Activated CD8-positive, alpha-beta memory T cell treated with anti-CD3 and anti-CD28 coated beads, Interleukin-2, amount 10 ng/mL, durations not matched to agents 7 days and 5 days (primary cell): ENCODE data around the gene RNU6-9. TPM values are rescaled to one million over a fixed set of nuclear protein-coding genes. Genes with fewer than 3 reads are reported as not detected.
A peak's percentile ranks its signal among the peaks of the same experiment; 100 is the strongest.

Experiments
- ATAC-seq: fragments of 150-1000 bp; cut with Tn5 transposase; one replicate; pipeline ENCODE4 v1.10.0; 2021; ENCODE audit warnings: moderate library complexity
- CTCF ChIA-PET: fragments of 350-600 bp; sonication (Branson Sonifier 250); formaldehyde crosslinking; loops from one replicate; lab custom pipeline; 2021; ENCODE audit warnings: antibody characterized with exemption; lab: Charles Lee
- DNase-seq: peaks from one replicate; pipeline ENCODE4 v3.0.0-alpha.2; 2020
- H3K27ac Mint-ChIP-seq: one replicate; pipeline ENCODE4 v1.8.0; 2021; ENCODE audit warnings: mild to moderate bottlenecking, mixed read lengths
- H3K27me3 Mint-ChIP-seq: one replicate; pipeline ENCODE4 v1.8.0; 2021; ENCODE audit warnings: mixed read lengths
- H3K36me3 Mint-ChIP-seq: one replicate; pipeline ENCODE4 v1.8.0; 2021; ENCODE audit warnings: mild to moderate bottlenecking, mixed read lengths
- H3K4me1 Mint-ChIP-seq: one replicate; pipeline ENCODE4 v1.8.0; 2021; ENCODE audit warnings: mixed read lengths
- H3K4me3 Mint-ChIP-seq: one replicate; pipeline ENCODE4 v1.8.0; 2021; ENCODE audit warnings: mild to moderate bottlenecking, moderate library complexity, mixed read lengths
- H3K9me3 Mint-ChIP-seq: one replicate; pipeline ENCODE4 v1.8.0; 2022; ENCODE audit warnings: low read depth, mixed read lengths
- total RNA-seq, 2 experiments: library from RNA; stranded (reverse); gene quantifications; one replicate each; pipeline ENCODE4 v1.2.3, GENCODE V29; 2021

The RNU6-9 gene
- total RNA-seq, 2 experiments from 2014 or later = not detected

DNA sequence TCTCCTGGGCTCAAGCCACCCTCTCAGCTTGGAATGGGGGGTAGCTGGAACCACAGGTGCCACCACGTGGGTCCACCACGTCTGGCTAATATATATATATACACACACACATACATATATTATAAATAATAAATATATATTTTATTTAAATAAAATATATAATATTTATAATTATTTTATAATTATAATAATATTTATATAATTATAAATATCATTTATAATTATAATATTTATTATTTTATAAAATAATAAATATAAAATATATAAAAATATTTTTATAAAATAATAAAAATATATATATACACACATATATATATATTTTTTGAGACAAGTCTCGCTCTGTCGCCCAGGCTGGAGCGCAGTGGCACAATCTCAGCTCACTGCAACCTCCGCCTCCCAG lies 38.7 kb upstream of the RNU6-9 start:
- DNase-seq = no peak
- Mint-ChIP-seq H3K36me3 (no peaks in the 10 kb centered on the region), H3K27ac (no peak overlapping the region), H3K9me3 (no peaks in the 10 kb centered on the region), H3K4me3 (no peak overlapping the region), H3K27me3 (peaks cover 11% of the 10 kb centered on the region), H3K4me1 (no peaks in the 10 kb centered on the region)
- CTCF ChIA-PET = interaction anchor here (1.0 kb wide), 1 partner anchor 9 kb away, joined by 3 read pairs; no protein-coding TSS in a partner anchor
- ATAC-seq = no peak

DNA sequence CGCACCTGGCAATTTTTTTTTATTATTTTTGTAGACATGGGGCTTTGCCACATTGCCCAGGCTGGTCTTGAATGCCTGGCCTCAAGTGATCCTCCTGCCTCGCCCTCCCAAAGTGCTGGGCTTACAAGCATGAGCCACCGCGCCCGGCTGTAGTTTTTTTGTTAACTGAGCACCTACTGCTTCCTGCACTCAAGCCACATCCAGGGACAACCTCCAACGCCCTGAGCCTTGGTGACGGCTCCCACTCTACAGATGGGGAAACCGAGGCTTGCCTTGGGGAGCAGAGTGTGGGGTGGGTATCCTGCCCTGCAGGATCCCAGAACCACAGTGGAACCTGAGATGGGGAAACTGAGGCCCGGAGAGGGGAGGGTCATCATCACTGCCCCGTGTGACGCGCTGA lies 38.1 kb upstream of the RNU6-9 start:
- Mint-ChIP-seq H3K27ac (no peak overlapping the region), H3K27me3 (peaks cover 13% of the 10 kb centered on the region), H3K36me3 (no peaks in the 10 kb centered on the region), H3K4me1 (no peaks in the 10 kb centered on the region), H3K4me3 (no peak overlapping the region), H3K9me3 (no peaks in the 10 kb centered on the region)
- no peak for ATAC-seq
- CTCF ChIA-PET = interaction anchor here (1.2 to 4.8 kb wide), 2 partner anchors 8 to 129 kb away, joined by 4 to 19 read pairs; partner anchors contain the start of gene WDR18
- no peak for DNase-seq

DNA sequence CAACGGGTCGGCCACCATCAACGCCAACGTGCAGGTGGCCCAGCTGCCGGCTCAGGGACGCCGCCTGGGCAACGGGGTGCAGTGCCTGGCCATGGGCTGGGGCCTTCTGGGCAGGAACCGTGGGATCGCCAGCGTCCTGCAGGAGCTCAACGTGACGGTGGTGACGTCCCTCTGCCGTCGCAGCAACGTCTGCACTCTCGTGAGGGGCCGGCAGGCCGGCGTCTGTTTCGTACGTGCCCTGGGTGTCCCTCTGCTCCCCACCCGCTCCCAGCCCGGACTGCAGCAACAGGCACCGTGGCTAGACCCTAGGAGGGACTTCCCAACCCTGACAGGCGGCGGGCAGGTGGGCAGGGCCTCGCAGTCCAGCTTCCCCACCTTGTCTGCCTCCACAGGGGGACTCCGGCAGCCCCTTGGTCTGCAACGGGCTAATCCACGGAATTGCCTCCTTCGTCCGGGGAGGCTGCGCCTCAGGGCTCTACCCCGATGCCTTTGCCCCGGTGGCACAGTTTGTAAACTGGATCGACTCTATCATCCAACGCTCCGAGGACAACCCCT lies 37.6 kb upstream of the RNU6-9 start:
- ATAC-seq = no peak
- H3K9me3 Mint-ChIP-seq = no peaks in the 10 kb centered on the region

DNA sequence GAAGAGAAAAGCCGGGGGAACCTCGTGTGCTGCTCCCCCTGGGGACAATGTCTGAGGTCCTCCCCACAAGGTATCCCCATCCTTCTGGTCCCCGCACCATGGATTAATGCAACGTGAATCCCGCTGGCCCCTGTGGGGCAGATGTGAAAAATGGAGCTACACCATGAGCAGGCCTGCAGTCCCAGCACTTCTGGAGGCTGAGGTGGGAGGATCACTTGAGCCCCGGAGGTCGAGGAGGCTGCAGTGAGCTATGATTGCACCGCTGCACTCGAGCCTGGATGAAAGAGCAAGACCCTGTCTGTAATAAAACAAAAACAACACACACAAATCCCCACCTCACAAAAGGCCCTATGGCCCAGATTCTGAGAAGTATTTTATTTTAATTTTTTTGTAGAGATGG lies 35.0 kb upstream of the RNU6-9 start:
- ATAC-seq = no peak
- H3K36me3 Mint-ChIP-seq = no peaks in the 10 kb centered on the region
- H3K27me3 Mint-ChIP-seq = peaks cover 13% of the 10 kb centered on the region

More for the DNA sequence above, 37.6 kb upstream of the RNU6-9 start:
- CTCF ChIA-PET = interaction anchor here (1.2 to 5.1 kb wide), 3 partner anchors 8 to 129 kb away, joined by 4 to 43 read pairs (median 19); partner anchors contain the start of gene WDR18
- Mint-ChIP-seq H3K4me1 (no peaks in the 10 kb centered on the region), H3K27ac (no peak overlapping the region), H3K4me3 (no peak overlapping the region), H3K27me3 (peaks cover 13% of the 10 kb centered on the region), H3K36me3 (no peaks in the 10 kb centered on the region)
- DNase-seq = no peak

DNA sequence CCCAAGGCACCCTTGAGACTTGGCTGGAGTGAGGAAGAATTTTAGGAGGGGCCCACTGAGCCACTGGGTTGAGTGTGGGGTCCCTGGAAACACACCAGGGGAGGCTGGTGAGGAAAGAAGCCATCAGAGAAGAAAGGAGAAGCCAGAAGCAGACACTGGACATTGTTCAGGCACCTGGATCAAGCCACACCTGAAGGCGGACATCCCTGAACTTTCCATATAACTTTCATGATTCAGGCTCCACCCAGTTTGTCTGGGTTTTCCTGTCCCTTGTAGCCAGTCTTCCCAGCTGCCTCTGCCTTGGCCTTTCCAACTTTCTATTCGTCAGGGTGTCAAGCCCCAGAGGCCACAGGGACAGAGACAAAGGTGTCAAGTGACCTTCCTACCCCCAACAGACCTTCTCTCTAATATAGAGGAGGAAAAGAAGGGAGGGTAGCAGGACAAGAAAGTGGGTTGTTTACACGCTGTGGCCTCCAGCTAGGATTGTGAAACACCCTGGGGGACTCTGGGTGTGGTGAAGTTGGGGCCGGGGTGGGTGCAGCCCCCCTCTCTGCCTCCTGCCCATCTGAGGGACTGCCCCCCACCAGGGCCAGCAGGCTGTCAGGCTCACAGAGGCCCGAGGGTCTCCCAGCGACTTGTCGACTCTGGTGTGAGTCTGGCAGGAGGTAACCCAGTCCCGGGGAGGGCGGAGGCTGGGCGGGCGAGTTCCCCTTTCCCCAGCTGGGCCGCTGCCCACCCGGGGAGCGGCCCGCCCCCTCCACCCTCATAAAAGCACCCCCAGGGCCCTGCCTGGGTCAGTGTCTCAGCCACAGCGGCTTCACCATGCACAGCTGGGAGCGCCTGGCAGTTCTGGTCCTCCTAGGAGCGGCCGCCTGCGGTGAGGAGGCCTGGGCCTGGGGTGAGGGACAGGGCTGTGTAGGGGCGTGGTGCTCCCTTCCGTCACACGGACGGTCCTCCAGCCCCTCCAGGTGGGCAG lies 34.1 kb upstream of the RNU6-9 start, which contains the start of gene CFD:
Gene CFD, plus strand, starts transcription at position 797 of the 976 bp plus-strand sequence. Its CDS starts 26 bp downstream, at position 823.
- Mint-ChIP-seq H3K4me1 (peaks cover 15% of the 10 kb centered on the region), H3K4me3 (no peak within 1 kb of the TSS), H3K27me3 (peaks cover 13% of the 10 kb centered on the region), H3K9me3 (no peaks in the 10 kb centered on the region), H3K36me3 (no peaks in the 10 kb centered on the region), H3K27ac (no peak within 1 kb of the TSS)
- ATAC-seq (no peak), DNase-seq (no peak)
- CTCF ChIA-PET = interaction anchor here (1.0 to 5.1 kb wide), 5 partner anchors 56 to 138 kb away, joined by 3 to 43 read pairs (median 4); partner anchors contain the start of gene WDR18

More for the DNA sequence above, 35.0 kb upstream of the RNU6-9 start:
- Mint-ChIP-seq H3K4me3 (no peak overlapping the region), H3K9me3 (no peaks in the 10 kb centered on the region), H3K4me1 (peaks cover 8% of the 10 kb centered on the region), H3K27ac (no peak overlapping the region)
- CTCF ChIA-PET = interaction anchor here (1.3 to 5.1 kb wide), 4 partner anchors 63 to 139 kb away, joined by 4 to 43 read pairs (median 12); partner anchors contain the start of gene WDR18
- DNase-seq = no peak

DNA sequence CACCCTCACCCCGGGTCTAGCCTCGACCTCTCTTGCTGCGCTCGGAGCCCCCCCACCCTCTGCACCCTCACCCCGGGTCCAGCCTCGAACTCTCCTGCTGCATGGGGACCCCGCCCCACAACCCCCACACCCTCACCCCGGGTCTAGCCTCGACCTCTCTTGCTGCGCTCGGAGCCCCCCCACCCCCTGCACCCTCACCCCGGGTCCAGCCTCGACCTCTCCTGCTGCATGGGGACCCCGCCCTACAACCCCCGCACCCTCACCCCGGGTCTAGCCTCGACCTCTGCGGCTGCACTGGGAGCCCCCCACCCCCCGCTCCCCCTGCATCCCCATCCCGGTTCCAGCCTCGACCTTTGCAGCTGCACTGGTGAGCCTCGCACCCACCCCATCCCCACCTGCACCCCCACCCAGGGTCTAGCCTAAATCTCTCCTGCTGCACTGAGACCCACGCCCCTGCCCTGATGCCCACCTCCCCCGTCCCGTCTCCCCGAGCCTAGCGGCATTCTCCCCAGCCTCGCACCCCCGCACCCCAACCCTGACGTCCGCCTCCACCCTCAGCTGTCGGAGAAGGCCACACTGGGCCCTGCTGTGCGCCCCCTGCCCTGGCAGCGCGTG lies 32.0 kb upstream of the RNU6-9 start:
- ATAC-seq (no peak), DNase-seq (no peak)
- no peaks in the 10 kb centered on the region for H3K36me3 Mint-ChIP-seq
- no peaks in the 10 kb centered on the region for H3K9me3 Mint-ChIP-seq
- peaks cover 16% of the 10 kb centered on the region for H3K4me1 Mint-ChIP-seq
- H3K27ac Mint-ChIP-seq = no peak overlapping the region
- H3K4me3 Mint-ChIP-seq = no peak overlapping the region
- CTCF ChIA-PET = interaction anchor here (5.1 kb wide), 1 partner anchor 60 kb away, joined by 43 read pairs; no protein-coding TSS in a partner anchor
- H3K27me3 Mint-ChIP-seq = peaks cover 13% of the 10 kb centered on the region

DNA sequence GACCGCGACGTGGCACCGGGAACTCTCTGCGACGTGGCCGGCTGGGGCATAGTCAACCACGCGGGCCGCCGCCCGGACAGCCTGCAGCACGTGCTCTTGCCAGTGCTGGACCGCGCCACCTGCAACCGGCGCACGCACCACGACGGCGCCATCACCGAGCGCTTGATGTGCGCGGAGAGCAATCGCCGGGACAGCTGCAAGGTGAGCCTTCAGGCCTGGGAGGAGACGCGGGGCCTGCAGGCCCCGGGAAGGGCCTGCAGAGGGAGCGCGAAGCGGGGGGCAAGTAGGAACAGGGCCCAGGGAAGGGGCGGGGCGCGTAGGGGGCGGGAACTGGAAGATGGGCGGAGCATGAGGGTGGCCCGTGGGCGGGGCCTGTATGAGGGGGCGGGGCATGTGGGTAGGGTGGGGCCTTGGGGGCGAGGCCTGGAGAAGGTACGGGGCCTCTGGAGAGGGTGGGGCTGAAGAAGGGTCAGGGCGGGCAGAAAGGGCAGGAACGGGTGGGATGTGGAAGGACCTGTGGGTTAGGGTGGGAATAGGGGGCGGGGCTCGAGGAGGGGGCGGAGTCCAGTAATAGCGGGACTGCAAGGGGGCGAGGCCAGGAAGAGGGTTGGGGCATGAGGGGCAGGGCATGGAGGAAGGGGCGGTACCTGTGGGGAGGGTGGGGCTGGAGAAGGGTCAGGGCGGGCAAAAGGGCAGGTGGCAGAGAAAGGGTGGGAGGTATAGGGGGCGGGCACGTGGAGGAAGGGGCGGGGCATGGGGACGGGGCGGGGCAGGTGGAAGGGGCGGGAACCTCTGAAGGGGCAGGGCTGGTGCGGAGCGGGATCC lies 31.3 kb upstream of the RNU6-9 start:
- peaks cover 13% of the 10 kb centered on the region for H3K27me3 Mint-ChIP-seq
- no peak overlapping the region for H3K4me3 Mint-ChIP-seq
- CTCF ChIA-PET = interaction anchor here (0.7 to 4.4 kb wide), 6 partner anchors 31 to 379 kb away, joined by 3 to 85 read pairs (median 18); partner anchors contain the start of genes ATP5F1D, KISS1R, MED16 and R3HDM4
- ATAC-seq = peak; percentile 40
- no peaks in the 10 kb centered on the region for H3K36me3 Mint-ChIP-seq
- H3K9me3 Mint-ChIP-seq = no peaks in the 10 kb centered on the region
- peak overlapping the region; percentile 67 for H3K27ac Mint-ChIP-seq
- DNase-seq = peak; percentile 84
- H3K4me1 Mint-ChIP-seq = peaks cover 16% of the 10 kb centered on the region

DNA sequence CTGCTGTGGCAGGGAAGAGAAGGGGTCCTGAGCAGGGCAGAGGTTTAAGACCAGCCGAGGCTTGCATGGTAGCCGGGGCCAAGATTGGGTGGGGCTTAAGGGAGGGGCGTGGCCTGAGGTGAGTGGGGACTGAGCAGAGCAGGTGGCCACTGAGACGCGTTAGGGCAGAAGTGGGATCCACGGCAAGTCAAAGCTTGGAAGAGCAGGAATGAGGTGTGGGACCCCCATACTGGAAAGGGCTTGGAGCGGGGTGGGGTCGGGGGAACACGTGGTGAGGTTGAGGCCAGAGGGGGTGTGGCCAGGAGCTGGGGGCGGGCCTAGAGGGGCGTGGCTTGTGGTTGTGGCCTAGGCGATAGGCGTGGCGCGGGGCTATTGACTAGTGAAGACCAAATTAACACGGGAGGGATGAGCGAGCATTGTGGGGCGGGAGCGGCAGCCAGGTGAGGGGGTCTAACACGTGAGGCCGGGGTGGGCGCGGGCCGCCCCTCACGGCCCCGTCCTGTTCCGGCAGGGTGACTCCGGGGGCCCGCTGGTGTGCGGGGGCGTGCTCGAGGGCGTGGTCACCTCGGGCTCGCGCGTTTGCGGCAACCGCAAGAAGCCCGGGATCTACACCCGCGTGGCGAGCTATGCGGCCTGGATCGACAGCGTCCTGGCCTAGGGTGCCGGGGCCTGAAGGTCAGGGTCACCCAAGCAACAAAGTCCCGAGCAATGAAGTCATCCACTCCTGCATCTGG lies 30.5 kb upstream of the RNU6-9 start:
- H3K27me3 Mint-ChIP-seq = peaks cover 13% of the 10 kb centered on the region
- CTCF ChIA-PET = interaction anchor here (0.7 to 4.4 kb wide), 21 partner anchors 9 to 379 kb away, joined by 3 to 85 read pairs (median 6); partner anchors contain the start of genes ATP5F1D, KISS1R, MED16 and R3HDM4
- H3K27ac Mint-ChIP-seq = peak overlapping the region; percentile 67
- peak; percentile 90 for DNase-seq
- H3K9me3 Mint-ChIP-seq = no peaks in the 10 kb centered on the region
- peaks cover 16% of the 10 kb centered on the region for H3K4me1 Mint-ChIP-seq
- peak; percentile 61 for ATAC-seq
- peaks cover 3% of the 10 kb centered on the region for H3K36me3 Mint-ChIP-seq
- peak overlapping the region; percentile 70 for H3K4me3 Mint-ChIP-seq

DNA sequence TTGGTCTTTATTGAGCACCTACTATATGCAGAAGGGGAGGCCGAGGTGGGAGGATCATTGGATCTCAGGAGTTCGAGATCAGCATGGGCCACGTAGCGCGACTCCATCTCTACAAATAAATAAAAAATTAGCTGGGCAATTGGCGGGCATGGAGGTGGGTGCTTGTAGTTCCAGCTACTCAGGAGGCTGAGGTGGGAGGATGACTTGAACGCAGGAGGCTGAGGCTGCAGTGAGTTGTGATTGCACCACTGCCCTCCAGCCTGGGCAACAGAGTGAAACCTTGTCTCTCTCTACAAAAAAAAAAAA lies 30.0 kb upstream of the RNU6-9 start:
- Mint-ChIP-seq H3K27ac (peak overlapping the region; percentile 88), H3K4me3 (peak overlapping the region; percentile 70), H3K4me1 (peaks cover 16% of the 10 kb centered on the region), H3K27me3 (peaks cover 13% of the 10 kb centered on the region), H3K9me3 (no peaks in the 10 kb centered on the region), H3K36me3 (peaks cover 3% of the 10 kb centered on the region)
- ATAC-seq = no peak
- CTCF ChIA-PET = interaction anchor here (0.6 to 4.4 kb wide), 29 partner anchors 8 to 378 kb away, joined by 3 to 85 read pairs (median 4); partner anchors contain the start of genes ATP5F1D, KISS1R, MED16 and R3HDM4
- no peak for DNase-seq

DNA sequence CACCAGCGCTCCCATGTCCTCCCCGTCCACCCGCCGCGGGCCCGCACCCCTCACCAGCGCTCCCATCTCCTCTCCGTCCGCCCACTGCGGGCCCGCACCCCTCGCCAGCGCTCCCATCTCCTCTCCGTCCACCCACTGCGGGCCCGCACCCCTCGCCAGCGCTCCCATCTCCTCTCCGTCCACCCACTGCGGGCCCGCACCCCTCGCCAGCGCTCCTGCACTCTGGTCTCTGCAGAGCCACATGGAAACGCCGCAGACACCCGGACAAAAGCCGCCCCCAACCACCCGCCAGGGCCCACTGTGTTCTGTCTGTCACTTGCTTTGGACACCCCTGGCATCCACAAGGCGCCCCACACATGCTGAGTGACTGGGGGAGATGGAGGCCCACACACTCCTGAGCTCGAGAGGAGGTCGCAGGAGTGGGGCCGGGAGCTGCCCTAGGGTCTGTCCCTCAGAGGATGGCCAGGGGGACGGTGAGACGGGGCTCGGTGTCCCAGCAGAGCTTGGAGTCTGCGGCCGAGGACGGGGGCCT lies 26.4 kb upstream of the RNU6-9 start:
- H3K4me1 Mint-ChIP-seq = peaks cover 18% of the 10 kb centered on the region
- peaks cover 8% of the 10 kb centered on the region for H3K36me3 Mint-ChIP-seq
- no peak for DNase-seq

DNA sequence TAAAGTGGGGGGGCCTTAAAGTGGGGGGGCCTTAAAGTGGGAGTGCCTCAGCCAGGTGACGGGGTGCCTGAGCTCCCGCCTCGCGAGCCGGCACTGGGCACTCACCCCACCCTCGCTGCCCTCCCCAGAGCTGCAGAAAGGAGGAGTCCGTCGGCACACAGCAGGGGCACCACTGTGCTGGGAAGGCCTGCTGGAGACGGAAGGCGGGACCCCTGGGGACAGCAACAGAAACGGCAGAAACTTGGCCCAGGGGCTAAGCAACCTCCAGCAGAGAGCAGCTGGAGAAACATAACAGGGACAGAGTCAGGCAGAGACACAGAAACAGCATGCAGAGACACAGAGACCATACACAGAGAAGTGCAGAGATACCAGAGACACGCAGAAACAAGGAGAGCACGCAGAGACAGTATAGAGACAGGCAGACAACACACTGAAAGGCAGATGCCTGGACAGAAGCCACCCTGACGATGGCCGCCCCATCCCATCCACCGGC lies 25.9 kb upstream of the RNU6-9 start:
- CTCF ChIA-PET = no interaction called here
- no peaks in the 10 kb centered on the region for H3K27me3 Mint-ChIP-seq

More for the DNA sequence above, 26.4 kb upstream of the RNU6-9 start:
- Mint-ChIP-seq H3K27me3 (no peaks in the 10 kb centered on the region), H3K4me3 (no peak overlapping the region), H3K27ac (no peak overlapping the region), H3K9me3 (no peaks in the 10 kb centered on the region)
- no peak for ATAC-seq
- CTCF ChIA-PET = no interaction called here

More for the DNA sequence above, 25.9 kb upstream of the RNU6-9 start:
- no peak for ATAC-seq
- Mint-ChIP-seq H3K27ac (no peak overlapping the region), H3K36me3 (peaks cover 8% of the 10 kb centered on the region), H3K4me3 (no peak overlapping the region), H3K9me3 (no peaks in the 10 kb centered on the region), H3K4me1 (peaks cover 22% of the 10 kb centered on the region)
- DNase-seq = no peak
